Neural cell (in vitro differentiated cells): Measurements from ENCODE around the gene NOX4.

Experiments
- CTCF ChIP-seq: fragments of 450-650 bp; IDR thresholded peaks from 2 replicates; pipeline ENCODE4 v1.5.1; 2014; ENCODE audit warnings: antibody characterized with exemption, mild to moderate bottlenecking, moderate library complexity; ENCODE audit not compliant: poor library complexity, severe bottlenecking
- EP300 ChIP-seq: fragments of 450-650 bp; conservative IDR thresholded peaks from 2 replicates; pipeline ENCODE4 v1.6.1; 2014; ENCODE audit warnings: antibody characterized with exemption, mild to moderate bottlenecking, moderate library complexity; ENCODE audit not compliant: poor library complexity, severe bottlenecking
- EZH2 ChIP-seq: fragments of 200-600, 300-800 bp; shearing (Covaris generic), sonication (generic); IDR thresholded peaks from 2 replicates; pipeline ENCODE4 v1.6.1; 2014; ENCODE audit warnings: antibody characterized with exemption, low read length, borderline replicate concordance, mild to moderate bottlenecking; ENCODE audit not compliant: insufficient read depth, poor library complexity, severe bottlenecking
- MXI1 ChIP-seq: fragments of 450-650 bp; conservative IDR thresholded peaks from 2 replicates; pipeline ENCODE4 v1.6.1; 2014; ENCODE audit warnings: antibody characterized with exemption, mild to moderate bottlenecking; ENCODE audit not compliant: poor library complexity, severe bottlenecking
- POLR2AphosphoS5 ChIP-seq: IDR thresholded peaks from 2 replicates; pipeline ENCODE4 v1.6.1; 2012
- REST ChIP-seq: IDR thresholded peaks from 2 replicates; pipeline ENCODE4 v1.6.1; 2012; ENCODE audit warnings: borderline replicate concordance
- TAF1 ChIP-seq: IDR thresholded peaks from 2 replicates; pipeline ENCODE4 v1.6.1; 2012; ENCODE audit warnings: low read depth

GRCh38 chr11:89358761-89359160 lies 132.4 kb downstream of the NOX4 start:
- TF ChIP-seq EP300 (no peak), REST (no peak), CTCF (no peak), POLR2AphosphoS5 (no peak), TAF1 (no peak), EZH2 (no peak), MXI1 (no peak)
